Spleen (tissue), 7 donors: ENCODE data around the gene FMN2.

Experiments
- CTCF ChIP-seq, 11 experiments: fragments of 200-600 bp in 7 of 11; fragments of 450-650 bp in 4 of 11; sonication (generic) in 4 of 11; IDR thresholded peaks in 8 of 11; conservative IDR thresholded peaks in 3 of 11; 1 replicate in 7 of 11; 2 replicates in 4 of 11; pipeline versions ENCODE4 v1.4.0 to v1.8.0; 2016 to 2021; ENCODE audit warnings: antibody characterized with exemption in 11 of 11, inconsistent platforms in 4 of 11, mild to moderate bottlenecking in 1 of 11
- POLR2A ChIP-seq, 3 donors: fragments of 450-650 bp; IDR thresholded peaks; one replicate each; pipeline ENCODE4 v1.5.1; 2017; ENCODE audit warnings: antibody characterized with exemption in 3 of 3, mild to moderate bottlenecking in 1 of 3
- POLR2AphosphoS5 ChIP-seq, 3 donors: sonication (generic); formaldehyde crosslinking; IDR thresholded peaks; one replicate each; pipeline ENCODE4 v1.5.1; 2017; ENCODE audit warnings: antibody characterized with exemption in 3 of 3
- donor health status: DM: no; HTN: no; CAD: no; lungs with moderate emphysema.
- donor health status: DM: no; HTN: no; CAD: no.
- donor health status: DM: no; HTN: no; CAD: no.

- TF ChIP-seq CTCF (IDR thresholded peaks at IDR 0.05 in 8 of 11, conservative IDR thresholded peaks at IDR 0.05 in 3 of 11): no peak
- TF ChIP-seq POLR2A (IDR thresholded peaks at IDR 0.05): no peak
- TF ChIP-seq POLR2AphosphoS5 (IDR thresholded peaks at IDR 0.05): no peak
Measured at GRCh38 chr1:240293706-240294105, 202.0 kb downstream of the FMN2 start.
